H1 (cell line): ENCODE results near the gene CLEC16A. TPM values are rescaled to one million over a fixed set of nuclear protein-coding genes. Genes with fewer than 3 reads are reported as not detected.

Source experiments
- CTCF ChIA-PET: fragments of 300-600 bp; sonication (Branson Sonifier 250); formaldehyde crosslinking; loops from one replicate; lab custom pipeline; 2021; ENCODE audit not compliant: partially characterized antibody; lab: Charles Lee
- POLR2A ChIA-PET: fragments of 300-600 bp; sonication (Branson Sonifier 250); formaldehyde crosslinking; loops from one replicate; lab custom pipeline; 2021; ENCODE audit warnings: inconsistent platforms; ENCODE audit not compliant: partially characterized antibody; lab: Charles Lee
- DNase-seq, 2 experiments: peaks; one replicate each; pipeline versions ENCODE4 v3.0.0 to v3.0.0-alpha.2; 2010 to 2022; ENCODE audit warnings: low spot score in 2 of 2, low read depth in 1 of 2, mixed read lengths in 1 of 2
- FAIRE-seq: peaks from 2 replicates; lab custom pipeline; 2011; peaks lifted over from hg19 to GRCh38; lab: Jason Lieb, UNC
- H2AFZ ChIP-seq: 2 replicates; pipeline ENCODE4 v1.8.1; 2012; ENCODE audit warnings: low read length, inconsistent platforms
- H2AK5ac ChIP-seq: 2 replicates; pipeline ENCODE4 v1.6.1; 2013; ENCODE audit warnings: low read depth, low read length
- H2BK120ac ChIP-seq: replicated peaks from 2 replicates; pipeline ENCODE3; 2013; ENCODE audit warnings: low read depth, low read length, inconsistent platforms
- H2BK12ac ChIP-seq: 2 replicates; pipeline ENCODE4 v1.6.1; 2013; ENCODE audit warnings: low read depth, low read length
- H2BK15ac ChIP-seq: 2 replicates; pipeline ENCODE4 v1.6.1; 2013; ENCODE audit warnings: low read length
- H2BK20ac ChIP-seq: 2 replicates; pipeline ENCODE4 v1.6.1; 2013; ENCODE audit warnings: low read length
- H2BK5ac ChIP-seq: 2 replicates; pipeline ENCODE4 v1.6.1; 2013; ENCODE audit warnings: low read depth, low read length
- H3K14ac ChIP-seq: 2 replicates; pipeline ENCODE4 v1.6.1; 2013; ENCODE audit warnings: inconsistent platforms; ENCODE audit not compliant: insufficient read length
- H3K18ac ChIP-seq: 2 replicates; pipeline ENCODE4 v1.6.1; 2013; ENCODE audit warnings: low read length; ENCODE audit errors: extremely low read depth
- H3K23ac ChIP-seq: 2 replicates; pipeline ENCODE4 v1.6.1; 2013; ENCODE audit warnings: inconsistent platforms; ENCODE audit not compliant: insufficient read length
- H3K23me2 ChIP-seq: 2 replicates; pipeline ENCODE4 v1.6.1; 2013; ENCODE audit warnings: low read depth, low read length
- H3K27ac ChIP-seq: 2 replicates; pipeline ENCODE4 v1.6.1; 2011; ENCODE audit warnings: low read depth, low read length, inconsistent platforms
- H3K27me3 ChIP-seq, 4 experiments: replicated peaks in 1 of 4; 1 replicate in 1 of 4; 2 replicates in 3 of 4; pipeline versions ENCODE4 v1.6.1 to v1.8.1; 2011 to 2013; ENCODE audit warnings: low read length in 3 of 4, mild to moderate bottlenecking in 3 of 4, inconsistent platforms in 2 of 4, mixed read lengths in 2 of 4, moderate library complexity in 1 of 4; ENCODE audit not compliant: control insufficient read depth in 3 of 4, insufficient read depth in 3 of 4; ENCODE audit errors: extremely low read depth in 1 of 4
- H3K36me3 ChIP-seq, 4 experiments: 2 replicates each; pipeline versions ENCODE4 v1.6.1 to v1.8.1; 2011 to 2013; ENCODE audit warnings: mild to moderate bottlenecking in 4 of 4, low read length in 3 of 4, moderate library complexity in 2 of 4, control low read depth in 1 of 4, inconsistent platforms in 1 of 4; ENCODE audit not compliant: insufficient read depth in 4 of 4, control insufficient read depth in 2 of 4
- H3K4ac ChIP-seq: replicated peaks from 2 replicates; pipeline ENCODE3; 2013; ENCODE audit warnings: low read length, low read depth, mixed read lengths, inconsistent platforms; ENCODE audit not compliant: insufficient read length
- H3K4me1 ChIP-seq, 4 experiments: replicated peaks in 1 of 4; 1 replicate in 1 of 4; 2 replicates in 3 of 4; pipeline versions ENCODE4 v1.6.1 to v1.8.1; 2011 to 2013; ENCODE audit warnings: low read length in 3 of 4, inconsistent platforms in 2 of 4, mixed read lengths in 1 of 4; ENCODE audit not compliant: insufficient read depth in 4 of 4, control insufficient read depth in 3 of 4
- H3K4me2 ChIP-seq, 2 experiments: 2 replicates each; pipeline versions ENCODE4 v1.6.1 to v1.8.1; 2011 to 2013; ENCODE audit warnings: low read depth in 2 of 2, low read length in 2 of 2, control low read depth in 1 of 2, inconsistent platforms in 1 of 2, mild to moderate bottlenecking in 1 of 2; ENCODE audit not compliant: insufficient read depth in 1 of 2
- H3K4me3 ChIP-seq, 4 experiments: fragments of 200-600, 300-600 bp in 1 of 4; sonication (generic), shearing (Covaris generic), sonication (Bioruptor Twin) in 1 of 4; 2 replicates each; pipeline versions ENCODE4 v1.5.1 to v1.8.1; 2011 to 2016; ENCODE audit warnings: low read length in 4 of 4, low read depth in 3 of 4, control low read depth in 2 of 4, inconsistent platforms in 2 of 4, mild to moderate bottlenecking in 2 of 4, mixed read lengths in 1 of 4, moderate library complexity in 1 of 4; ENCODE audit not compliant: insufficient read depth in 2 of 4; ENCODE audit errors: extremely low read depth in 1 of 4
- H3K56ac ChIP-seq: replicated peaks from 2 replicates; pipeline ENCODE3; 2013; ENCODE audit warnings: low read depth, mild to moderate bottlenecking, mixed read lengths, low read length, inconsistent platforms; ENCODE audit not compliant: insufficient read length
- H3K79me1 ChIP-seq: 2 replicates; pipeline ENCODE4 v1.6.1; 2013; ENCODE audit warnings: low read depth, low read length, control low read depth
- H3K79me2 ChIP-seq, 2 experiments: 2 replicates each; pipeline versions ENCODE4 v1.6.1 to v1.8.1; 2012 to 2013; ENCODE audit warnings: low read length in 2 of 2, mild to moderate bottlenecking in 2 of 2, inconsistent platforms in 1 of 2; ENCODE audit not compliant: insufficient read depth in 2 of 2, control insufficient read depth in 1 of 2
- H3K9ac ChIP-seq, 4 experiments: replicated peaks in 1 of 4; 1 replicate in 1 of 4; 2 replicates in 3 of 4; pipeline versions ENCODE4 v1.6.1 to v1.8.1; 2011 to 2013; ENCODE audit warnings: low read depth in 3 of 4, low read length in 3 of 4, control low read depth in 2 of 4, mild to moderate bottlenecking in 2 of 4, moderate library complexity in 2 of 4, inconsistent platforms in 1 of 4; ENCODE audit errors: extremely low read depth in 1 of 4
- H3K9me3 ChIP-seq, 2 experiments: 2 replicates each; pipeline versions ENCODE4 v1.6.1 to v1.8.1; 2012 to 2013; ENCODE audit warnings: mild to moderate bottlenecking in 2 of 2, moderate library complexity in 2 of 2, control low read depth in 1 of 2, inconsistent platforms in 1 of 2, low read depth in 1 of 2, low read length in 1 of 2, mixed read lengths in 1 of 2; ENCODE audit not compliant: insufficient read depth in 2 of 2
- H4K20me1 ChIP-seq, 2 experiments: replicated peaks in 1 of 2; 2 replicates each; pipeline versions ENCODE3 to v1.8.1; 2011 to 2013; ENCODE audit warnings: inconsistent platforms in 2 of 2, low read length in 2 of 2, mild to moderate bottlenecking in 1 of 2; ENCODE audit not compliant: insufficient read depth in 2 of 2, control insufficient read depth in 1 of 2
- H4K5ac ChIP-seq: 2 replicates; pipeline ENCODE4 v1.6.1; 2013; ENCODE audit warnings: low read length, low read depth, mixed read lengths, inconsistent platforms; ENCODE audit not compliant: insufficient read length
- H4K8ac ChIP-seq: 2 replicates; pipeline ENCODE4 v1.8.0; 2013; ENCODE audit warnings: mild to moderate bottlenecking, moderate library complexity, low read length, inconsistent platforms; ENCODE audit not compliant: insufficient read depth; ENCODE audit errors: extremely low read depth
- H4K91ac ChIP-seq: replicated peaks from 2 replicates; pipeline ENCODE3; 2013; ENCODE audit warnings: low read length, mixed read lengths, inconsistent platforms; ENCODE audit not compliant: insufficient read length
- WGBS, 2 experiments: shearing (Covaris generic) in 1 of 2; methylation state at CpG; one replicate each; pipeline versions ENCODE4 v1.1.6 to v1.1.7; 2013 to 2015; ENCODE audit warnings: low lambda C conversion rate in 2 of 2, mixed read lengths in 2 of 2, inconsistent platforms in 1 of 2, low coverage in 1 of 2, missing lambda C conversion rate in 1 of 2; ENCODE audit not compliant: insufficient replicate concordance in 2 of 2, insufficient coverage in 1 of 2, insufficient read length in 1 of 2; ENCODE audit errors: extremely low coverage in 1 of 2, missing lambda C conversion rate in 1 of 2; 5-methylcytosine and 5-hydroxymethylcytosine counted together
- polyA plus RNA-seq, 7 experiments: library from polyadenylated mRNA; depleted of rRNA in 3 of 7; stranded (reverse) in 5 of 7; unstranded in 2 of 7; fragments of >200 nt in 5 of 7; fragments of 200-250 nt in 2 of 7; gene quantifications; 1 replicate in 5 of 7; 2 replicates in 1 of 7; 4 replicates in 1 of 7; pipeline versions ENCODE4 v1.2.1 to v1.2.3, GENCODE V29; 2011 to 2013; ENCODE audit warnings: missing spikeins in 2 of 7, mixed read lengths in 2 of 7
- total RNA-seq: library from RNA; stranded (reverse); fragmentation: NEBNext Ultra II Directional; extraction: Animal tissue kit (Norgen Biotek cat#: 25700); gene quantifications from 2 replicates; pipeline ENCODE4 v1.2.1, GENCODE V29; 2021

The CLEC16A gene
- total and polyA plus RNA-seq, 2 of the 8 experiments (the other 6 are each of a cell fraction or from before 2014, with no cell fraction given) = 7.6 to 19.3 TPM

DNA sequence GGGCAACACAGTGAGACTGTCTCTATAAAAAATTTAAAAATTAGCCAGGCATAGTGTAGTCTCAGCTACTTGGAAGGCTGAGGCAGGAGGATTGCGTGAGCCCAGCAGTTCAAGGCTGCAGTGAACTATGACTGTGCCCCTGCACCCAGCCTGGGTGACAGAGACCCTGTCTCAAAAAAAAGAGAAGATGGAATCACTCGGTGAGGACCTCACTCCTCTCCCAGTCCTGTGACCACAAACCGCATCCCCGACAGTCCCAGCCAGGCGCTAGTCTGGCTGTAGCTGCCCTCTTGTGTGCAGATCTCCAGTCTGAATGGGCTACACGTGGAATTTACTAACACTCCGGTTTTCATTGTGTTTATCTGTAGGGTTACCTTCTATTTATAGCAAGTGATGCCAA, 13.2 kb upstream of the CLEC16A start:
- Histone ChIP-seq H3K4me2 (no peak overlapping the region), H3K23ac (no peak overlapping the region)

More for the DNA sequence above, 13.2 kb upstream of the CLEC16A start:
- WGBS, 2 experiments = 98% methylated on average over 7 of the region's 7 CpGs; no CpG with 5 or more reads in 1 of the 2 experiments
- Histone ChIP-seq H3K9me3 (no peaks in the 10 kb centered on the region), H2BK15ac (no peak overlapping the region), H3K23me2 (no peaks in the 10 kb centered on the region), H3K56ac (no peak overlapping the region), H3K4me3 (no peak overlapping the region), H3K4ac (no peak overlapping the region), H2BK20ac (no peak overlapping the region), H2AFZ (no peak overlapping the region), H3K79me1 (peaks cover 8% of the 10 kb centered on the region), H2BK120ac (no peak overlapping the region), H3K79me2 (peaks cover 0 to 1% of the 10 kb centered on the region in 2 experiments; a peak in 1 of 4 replicates), H3K36me3 (peaks cover 3 to 11% (median 5%) of the 10 kb centered on the region in 4 experiments; a peak in 5 of 8 replicates), H4K20me1 (peaks cover 6 to 7% of the 10 kb centered on the region in 2 experiments), H3K18ac (no peak overlapping the region), H3K4me1 (no peaks in the 10 kb centered on the region), H4K8ac (no peak overlapping the region), H2BK5ac (no peak overlapping the region), H3K9ac (no peak overlapping the region), H4K91ac (no peak overlapping the region), H2BK12ac (no peak overlapping the region), H3K27me3 (no peaks in the 10 kb centered on the region), H2AK5ac (no peak overlapping the region), H3K27ac (no peak overlapping the region), H4K5ac (no peak overlapping the region), H3K14ac (no peak overlapping the region)
- POLR2A ChIA-PET = no interaction called here
- CTCF ChIA-PET = interaction anchor here (0.6 to 1.9 kb wide), 6 partner anchors 12 to 518 kb away, joined by 3 to 8 read pairs (median 4); no protein-coding TSS in a partner anchor
- DNase-seq (no peak), FAIRE-seq (no peak)
